Cardiac fibroblast (primary cell): Measurements from ENCODE around the gene FXYD1.

Experiments used
- DNase-seq, 2 donors: peaks; one replicate each; pipeline versions ENCODE4 v3.0.0 to v3.0.0-alpha.2; 2010; ENCODE audit warnings: low read depth in 2 of 2
- H3K4me3 ChIP-seq, 2 donors: replicated peaks in 1 of 2; 1 replicate in 1 of 2; 2 replicates in 1 of 2; pipeline ENCODE4 v1.5.1; 2011; ENCODE audit warnings: low read depth in 2 of 2, low read length in 2 of 2, mild to moderate bottlenecking in 2 of 2, moderate library complexity in 1 of 2
- TF ChIP-seq, protein P1 (sequence below): IDR thresholded peaks from one replicate; pipeline ENCODE4 v1.5.1; 2011; ENCODE audit warnings: low read depth, mild to moderate bottlenecking, low read length, inconsistent platforms

The FXYD1 gene

DNA sequence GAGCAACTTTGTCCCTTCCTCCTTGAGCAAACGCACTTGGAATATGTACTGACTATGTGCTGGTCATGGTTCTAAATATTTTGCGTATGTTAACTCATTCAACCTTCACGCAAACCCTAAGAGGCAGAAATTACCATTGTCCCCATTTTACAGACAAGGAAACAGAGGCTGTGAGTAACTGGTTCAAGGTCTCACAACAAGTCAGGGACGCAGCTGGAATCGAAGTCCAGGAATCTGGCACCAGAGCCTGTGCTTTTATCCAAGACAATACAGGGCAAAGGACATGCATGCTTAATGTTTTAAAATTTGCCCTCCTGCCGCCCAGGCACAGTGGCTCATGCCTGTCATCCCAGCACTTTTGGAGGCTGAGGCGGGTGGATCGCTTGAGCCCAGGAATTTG lies 21.0 kb downstream of the FXYD1 start:
- H3K4me3 ChIP-seq: no peak overlapping the region
- no peak for DNase-seq
- TF ChIP-seq, protein P1, sequence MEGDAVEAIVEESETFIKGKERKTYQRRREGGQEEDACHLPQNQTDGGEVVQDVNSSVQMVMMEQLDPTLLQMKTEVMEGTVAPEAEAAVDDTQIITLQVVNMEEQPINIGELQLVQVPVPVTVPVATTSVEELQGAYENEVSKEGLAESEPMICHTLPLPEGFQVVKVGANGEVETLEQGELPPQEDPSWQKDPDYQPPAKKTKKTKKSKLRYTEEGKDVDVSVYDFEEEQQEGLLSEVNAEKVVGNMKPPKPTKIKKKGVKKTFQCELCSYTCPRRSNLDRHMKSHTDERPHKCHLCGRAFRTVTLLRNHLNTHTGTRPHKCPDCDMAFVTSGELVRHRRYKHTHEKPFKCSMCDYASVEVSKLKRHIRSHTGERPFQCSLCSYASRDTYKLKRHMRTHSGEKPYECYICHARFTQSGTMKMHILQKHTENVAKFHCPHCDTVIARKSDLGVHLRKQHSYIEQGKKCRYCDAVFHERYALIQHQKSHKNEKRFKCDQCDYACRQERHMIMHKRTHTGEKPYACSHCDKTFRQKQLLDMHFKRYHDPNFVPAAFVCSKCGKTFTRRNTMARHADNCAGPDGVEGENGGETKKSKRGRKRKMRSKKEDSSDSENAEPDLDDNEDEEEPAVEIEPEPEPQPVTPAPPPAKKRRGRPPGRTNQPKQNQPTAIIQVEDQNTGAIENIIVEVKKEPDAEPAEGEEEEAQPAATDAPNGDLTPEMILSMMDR: no peak

DNA sequence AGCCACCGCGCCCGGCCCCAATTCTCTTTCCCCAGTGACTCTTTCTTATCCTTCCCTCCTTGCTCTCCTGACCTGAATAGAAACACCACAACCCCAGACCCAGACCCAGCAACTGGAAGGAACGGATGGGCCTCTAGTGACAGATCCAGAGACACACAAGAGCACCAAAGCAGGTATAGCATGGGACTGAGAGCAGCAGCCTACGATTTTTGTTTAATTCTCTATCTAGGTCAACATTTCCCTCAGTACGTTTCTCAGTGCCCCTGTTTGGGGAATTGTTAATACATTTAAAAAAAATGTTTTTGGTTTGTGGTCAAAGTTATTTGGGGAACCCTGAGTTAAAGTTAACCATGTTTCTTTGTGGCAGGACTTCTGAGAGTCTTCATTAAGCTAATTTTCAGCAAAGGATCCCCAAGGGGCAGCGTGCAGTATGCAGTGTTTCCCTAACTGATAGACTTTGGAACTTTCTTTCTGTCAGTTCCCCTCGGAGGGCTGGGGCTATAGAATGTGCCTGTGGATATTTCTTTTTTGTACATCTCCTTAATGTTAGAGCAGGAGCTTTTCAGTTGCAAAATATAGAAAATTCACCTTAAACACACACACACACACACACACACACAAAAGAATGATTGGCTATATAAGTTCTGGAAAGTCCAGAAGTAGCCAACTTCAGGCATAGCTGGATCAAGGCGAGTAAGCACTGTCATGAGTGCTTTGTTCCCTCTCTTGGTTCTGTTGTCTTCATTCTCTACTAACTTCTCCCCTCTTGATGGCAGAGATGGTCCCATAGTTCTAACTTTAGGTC lies 22.2 kb downstream of the FXYD1 start:
- H3K4me3 ChIP-seq: no peak overlapping the region
- TF ChIP-seq, protein P1: no peak
- no peak for DNase-seq

DNA sequence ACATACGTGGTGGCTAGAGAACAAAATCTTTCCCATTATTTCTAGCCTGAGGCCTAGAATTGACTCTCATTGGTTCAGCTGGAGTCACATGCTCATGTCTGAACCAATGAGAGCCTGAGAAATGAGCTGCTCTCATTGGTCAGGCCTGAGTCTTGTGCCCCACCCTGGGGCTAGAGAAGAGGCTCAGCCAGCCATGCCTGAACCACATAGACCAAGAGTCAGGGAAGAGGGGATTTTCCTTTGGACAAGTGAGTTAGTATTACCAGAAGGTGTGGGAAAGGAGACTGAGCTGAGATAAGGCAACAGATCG lies 22.8 kb downstream of the FXYD1 start:
- TF ChIP-seq, protein P1: no peak
- no peak for DNase-seq
- H3K4me3 ChIP-seq: no peak overlapping the region

DNA sequence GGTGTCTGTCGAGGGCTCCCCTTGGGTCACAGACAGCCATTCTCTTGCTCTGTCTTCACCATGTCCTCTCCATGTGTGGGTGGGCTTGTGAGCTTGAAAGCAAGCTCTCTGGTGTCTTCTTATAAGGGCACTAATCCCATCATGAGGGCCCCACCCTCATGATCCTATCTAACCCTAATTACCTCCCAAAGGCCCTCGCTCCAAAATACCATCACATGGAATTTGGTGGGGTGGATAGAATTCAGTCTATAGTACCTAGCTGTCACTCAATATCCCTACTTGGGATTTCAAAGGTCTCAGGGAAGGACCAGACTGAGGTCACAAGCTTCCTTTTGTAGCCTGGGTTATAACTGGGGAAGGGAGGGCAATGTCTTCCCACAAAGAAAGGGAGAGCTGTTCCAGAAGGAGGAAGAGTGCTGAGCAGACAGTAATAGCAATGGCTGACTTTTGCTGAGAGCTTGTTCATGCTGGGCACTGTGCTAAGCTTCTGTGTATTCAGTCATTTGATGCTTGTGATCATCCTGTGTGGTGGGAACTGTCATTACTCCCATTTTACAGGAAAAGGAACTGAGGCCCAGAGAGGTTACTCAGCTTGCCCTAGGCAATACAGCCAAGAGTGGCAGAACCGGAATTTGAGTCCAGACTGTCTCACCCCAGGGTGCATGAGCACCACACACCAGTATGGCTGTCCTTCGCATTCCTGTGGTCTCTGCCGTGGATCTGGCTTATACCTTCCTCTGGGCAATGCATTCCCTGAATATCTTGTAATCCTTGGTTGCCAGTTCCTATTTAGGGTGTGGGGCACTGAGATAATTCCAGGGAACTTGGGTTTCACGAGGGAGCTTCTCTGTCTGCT lies 24.1 kb downstream of the FXYD1 start:
- no peak for DNase-seq
- TF ChIP-seq, protein P1: no peak
- no peak overlapping the region for H3K4me3 ChIP-seq

DNA sequence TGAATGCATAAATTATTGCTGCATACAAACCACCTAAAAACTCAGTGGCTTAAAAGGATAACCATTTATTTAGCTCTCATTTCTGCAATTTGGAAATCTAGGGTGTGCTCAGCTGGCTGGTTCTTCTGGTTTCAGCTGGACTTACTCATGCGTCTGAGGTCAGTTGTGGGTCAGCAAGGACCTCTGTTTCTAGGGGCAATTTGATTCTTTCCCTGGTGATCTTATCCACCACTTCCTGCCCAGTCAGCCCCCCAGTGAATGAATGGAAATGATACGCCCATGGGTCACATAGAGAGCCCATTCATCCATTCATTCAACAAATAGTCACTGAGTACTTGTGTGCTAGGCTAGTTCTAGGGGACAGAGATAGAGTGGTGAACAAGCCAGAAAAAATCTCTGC lies 25.8 kb downstream of the FXYD1 start:
- no peak overlapping the region for H3K4me3 ChIP-seq

DNA sequence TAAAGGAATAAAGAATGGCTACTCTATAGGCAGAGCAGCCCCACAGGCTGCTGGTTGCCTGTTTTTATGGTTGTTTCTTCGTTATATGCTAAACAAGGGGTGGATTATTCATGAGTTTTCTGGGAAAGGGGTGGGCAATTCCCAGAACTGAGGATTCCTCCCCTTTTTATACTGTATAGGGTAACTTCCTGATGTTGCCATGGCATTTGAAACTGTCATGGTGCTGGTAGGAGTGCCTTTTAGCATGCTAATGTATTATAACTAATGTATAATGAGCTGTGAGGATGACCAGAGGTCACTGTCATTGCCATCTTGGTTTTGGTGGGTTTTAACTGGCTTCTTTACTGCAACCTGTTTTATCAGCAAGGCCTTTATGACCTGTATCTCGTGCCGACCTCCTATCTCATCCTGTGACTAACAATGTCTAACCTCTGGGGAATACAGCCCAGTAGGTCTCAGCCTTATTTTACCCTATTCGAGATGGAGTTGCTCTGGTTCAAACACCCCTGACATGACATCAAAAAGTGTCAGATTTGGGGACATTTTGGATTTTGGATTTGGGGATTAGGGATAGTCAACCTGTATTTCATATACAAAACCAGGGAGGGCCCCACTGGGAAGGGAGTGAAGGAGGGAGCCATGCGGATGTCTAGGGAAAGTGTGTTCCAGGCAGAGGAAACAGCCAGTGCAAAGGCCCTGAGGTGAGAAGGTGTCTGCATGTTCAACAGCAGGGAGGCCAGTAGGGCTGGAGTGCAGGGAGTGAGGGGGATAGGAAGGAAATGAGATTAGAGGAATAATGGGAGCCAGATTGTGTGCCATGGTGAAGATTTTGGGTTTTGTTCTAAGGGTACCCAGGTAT lies 26.8 kb downstream of the FXYD1 start:
- DNase-seq: no peak
- TF ChIP-seq, protein P1: no peak
- H3K4me3 ChIP-seq: no peak overlapping the region

More for the DNA sequence above, 25.8 kb downstream of the FXYD1 start:
- TF ChIP-seq, protein P1: no peak
- DNase-seq: no peak
